HL-60/S4 treated with retinoic acid at 250 ng/mL for 4 days and 3 days (cell line): Measurements from ENCODE around the gene SIPA1L3.

Experiments
- in situ Hi-C: fragments of 300-500 bp; cut with MboI; formaldehyde crosslinking; loops from 2 replicates; pipeline ENCODE4 v1.7.0; 2022; ENCODE audit warnings: low sequenced_read_pairs

SIPA1L3 gene

GRCh38 chr19:38250821-38251563, 344.0 kb downstream of the SIPA1L3 start:
- in situ Hi-C loops, result no loop called here

- in situ Hi-C loops, result no loop called here
Measured at GRCh38 chr19:38251564-38252051, 344.6 kb downstream of the SIPA1L3 start.

GRCh38 chr19:38252385-38252784, 345.4 kb downstream of the SIPA1L3 start:
- in situ Hi-C loops, result no loop called here

- in situ Hi-C loops, result no loop called here
Measured at GRCh38 chr19:38252941-38253691, 346.1 kb downstream of the SIPA1L3 start.

GRCh38 chr19:38253788-38254187, 346.8 kb downstream of the SIPA1L3 start:
- in situ Hi-C loops, result no loop called here

- in situ Hi-C loops, result no loop called here
Measured at GRCh38 chr19:38255383-38256014, 348.5 kb downstream of the SIPA1L3 start.
